ENCODE results near the gene SNX21.

DNA sequence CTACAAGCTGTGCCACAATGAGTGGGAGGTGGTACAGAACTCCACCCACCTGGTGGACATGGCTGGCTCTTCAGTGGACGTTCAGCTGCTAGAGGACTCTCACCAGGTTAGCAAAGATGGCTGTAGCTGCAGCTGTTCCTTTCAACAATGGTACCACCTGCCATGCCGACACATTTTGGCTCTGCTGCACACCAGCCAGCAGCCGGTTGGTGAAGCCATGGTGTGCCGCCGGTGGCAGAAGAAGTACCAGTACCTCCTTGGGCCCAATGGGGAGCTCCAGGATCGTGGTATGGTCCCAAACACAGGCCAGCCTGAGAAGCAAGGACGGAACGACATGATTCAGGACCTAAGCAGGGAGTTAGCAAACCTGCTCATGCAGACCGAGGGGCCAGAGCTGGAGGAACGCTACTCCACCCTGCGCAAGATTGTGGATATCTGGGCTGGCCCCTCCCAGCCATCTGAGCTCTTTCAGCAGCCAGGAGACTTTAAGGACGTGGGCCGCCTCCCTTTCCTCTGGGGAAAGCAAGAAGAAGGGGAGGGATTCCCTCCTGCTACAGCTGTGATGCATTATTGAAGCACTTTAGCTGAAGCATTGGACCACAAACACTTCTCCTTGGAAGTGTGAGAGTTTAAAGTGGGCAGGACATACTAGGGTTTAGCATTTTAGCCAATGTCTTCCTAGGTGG is 44.6 kb downstream of the SNX21 start:
- TF ChIP-seq YY1 (IDR thresholded peaks at IDR 0.05; ENCODE audit: insufficient read depth, insufficient read length) (no peak), SUZ12 (IDR thresholded peaks at IDR 0.05; ENCODE audit: extremely low read depth, insufficient read depth, insufficient read length) (no peak)

All from NT2/D1 (cell line).